ENCODE results near the gene KCNIP3. TPM values are rescaled to one million over a fixed set of nuclear protein-coding genes. Genes with fewer than 3 reads are reported as not detected.
A peak's percentile ranks its signal among the peaks of the same experiment; 100 is the strongest.

Gene KCNIP3
- total RNA-seq, 1 donor from 2014 or later: 7.2 TPM

GRCh38 chr2:95320986-95321767 lies 24.0 kb downstream of the KCNIP3 start:
- no peak overlapping the region for H3K4me3 ChIP-seq (ENCODE audit: low read depth, low read length)
- TF ChIP-seq CTCF (IDR thresholded peaks at IDR 0.05; ENCODE audit: insufficient read depth, low read length, poor library complexity, severe bottlenecking): no peak
- DNase-seq (ENCODE audit: low read depth): no peak
- no peaks in the 10 kb centered on the region for H3K27me3 ChIP-seq (ENCODE audit: control insufficient read depth, insufficient read depth, low read length)
- no peaks in the 10 kb centered on the region for H3K36me3 ChIP-seq (ENCODE audit: control insufficient read depth, insufficient read depth, low read length)

GRCh38 chr2:95323347-95324155 lies 26.4 kb downstream of the KCNIP3 start:
- Histone ChIP-seq H3K27me3 (ENCODE audit: control insufficient read depth, insufficient read depth, low read length) (no peaks in the 10 kb centered on the region), H3K36me3 (ENCODE audit: control insufficient read depth, insufficient read depth, low read length) (no peaks in the 10 kb centered on the region)
- no peak for DNase-seq (ENCODE audit: low read depth)

GRCh38 chr2:95325026-95325425 lies 27.9 kb downstream of the KCNIP3 start:
- Histone ChIP-seq H3K27me3 (ENCODE audit: control insufficient read depth, insufficient read depth, low read length) (no peaks in the 10 kb centered on the region), H3K4me3 (ENCODE audit: low read depth, low read length) (no peak overlapping the region), H3K36me3 (ENCODE audit: control insufficient read depth, insufficient read depth, low read length) (no peaks in the 10 kb centered on the region)
- no peak for DNase-seq (ENCODE audit: low read depth)
- no peak for TF ChIP-seq CTCF (IDR thresholded peaks at IDR 0.05; ENCODE audit: insufficient read depth, low read length, poor library complexity, severe bottlenecking)

More at GRCh38 chr2:95323347-95324155, 26.4 kb downstream of the KCNIP3 start:
- TF ChIP-seq CTCF (IDR thresholded peaks at IDR 0.05; ENCODE audit: insufficient read depth, low read length, poor library complexity, severe bottlenecking): peak; percentile 73
- H3K4me3 ChIP-seq (ENCODE audit: low read depth, low read length): no peak overlapping the region

GRCh38 chr2:95325590-95326432 lies 28.7 kb downstream of the KCNIP3 start:
- no peak overlapping the region for H3K4me3 ChIP-seq (ENCODE audit: low read depth, low read length)
- H3K27me3 ChIP-seq (ENCODE audit: control insufficient read depth, insufficient read depth, low read length): no peaks in the 10 kb centered on the region
- H3K36me3 ChIP-seq (ENCODE audit: control insufficient read depth, insufficient read depth, low read length): no peaks in the 10 kb centered on the region
- no peak for TF ChIP-seq CTCF (IDR thresholded peaks at IDR 0.05; ENCODE audit: insufficient read depth, low read length, poor library complexity, severe bottlenecking)
- no peak for DNase-seq (ENCODE audit: low read depth)

- DNase-seq (ENCODE audit: low read depth): no peak
- TF ChIP-seq CTCF (IDR thresholded peaks at IDR 0.05; ENCODE audit: insufficient read depth, low read length, poor library complexity, severe bottlenecking): no peak
- H3K36me3 ChIP-seq (ENCODE audit: control insufficient read depth, insufficient read depth, low read length): no peaks in the 10 kb centered on the region
- H3K27me3 ChIP-seq (ENCODE audit: control insufficient read depth, insufficient read depth, low read length): no peaks in the 10 kb centered on the region
- H3K4me3 ChIP-seq (ENCODE audit: low read depth, low read length): no peak overlapping the region
Observed at GRCh38 chr2:95326433-95327140, 29.4 kb downstream of the KCNIP3 start.

Measured in kidney epithelial cell (primary cell).